ENCODE measurements around the gene NTM.
"Not testable (repeated sequence)": the region's sequence is repeated elsewhere in the genome, so short reads cannot be mapped to it uniquely, and the experiment has no call there.

NTM gene

GRCh38 chr11:131465746-131466145 lies 95.3 kb downstream of the NTM start:
- DNase-seq: no peak

GRCh38 chr11:131467645-131468394 lies 97.4 kb downstream of the NTM start:
- no peak for DNase-seq

GRCh38 chr11:131468565-131468964 lies 98.2 kb downstream of the NTM start:
- DNase-seq: no peak

- no peak for DNase-seq
These were observed 100.0 kb downstream of the NTM start for GRCh38 chr11:131470216-131470925.

- no peak for DNase-seq
These were observed 101.6 kb downstream of the NTM start for GRCh38 chr11:131471976-131472375.

- no peak for DNase-seq
These were observed 104.5 kb downstream of the NTM start for GRCh38 chr11:131474947-131475346.

- no peak for DNase-seq
These were observed 105.9 kb downstream of the NTM start for GRCh38 chr11:131476266-131476665.

GRCh38 chr11:131478341-131478740 lies 107.9 kb downstream of the NTM start:
- DNase-seq: no peak

- DNase-seq: no peak
These were observed 110.9 kb downstream of the NTM start for GRCh38 chr11:131481303-131481702.

- no peak for DNase-seq
These were observed 111.6 kb downstream of the NTM start for GRCh38 chr11:131481971-131482370.

- DNase-seq: no peak
These were observed 113.0 kb downstream of the NTM start for GRCh38 chr11:131483453-131483852.

- no peak for DNase-seq
These were observed 113.5 kb downstream of the NTM start for GRCh38 chr11:131483877-131484276.

- DNase-seq: no peak
These were observed 115.7 kb downstream of the NTM start for GRCh38 chr11:131486100-131486499.

GRCh38 chr11:131486937-131487635 lies 116.7 kb downstream of the NTM start:
- no peak for DNase-seq

GRCh38 chr11:131488238-131488637 lies 117.8 kb downstream of the NTM start:
- DNase-seq: no peak

- DNase-seq: no peak
These were observed 121.1 kb downstream of the NTM start for GRCh38 chr11:131491503-131491902.

- DNase-seq: no peak
These were observed 125.0 kb downstream of the NTM start for GRCh38 chr11:131495423-131495822.

- DNase-seq: not testable (repeated sequence)
These were observed 127.3 kb downstream of the NTM start for GRCh38 chr11:131497686-131498085.

- no peak for DNase-seq
These were observed 128.3 kb downstream of the NTM start for GRCh38 chr11:131498631-131499160.

GRCh38 chr11:131499199-131499598 lies 128.8 kb downstream of the NTM start:
- no peak for DNase-seq

GRCh38 chr11:131503017-131503416 lies 132.6 kb downstream of the NTM start:
- no peak for DNase-seq

GRCh38 chr11:131504199-131504949 lies 134.0 kb downstream of the NTM start:
- no peak for DNase-seq

- DNase-seq: no peak
These were observed 135.9 kb downstream of the NTM start for GRCh38 chr11:131506348-131506747.

Measured in NCI-H187 (cell line).